NCI-H2196 (cell line): Measurements from ENCODE around the gene OPA3.
A peak's percentile ranks its signal among the peaks of the same experiment; 100 is the strongest.
"Not testable (repeated sequence)": the region's sequence is repeated elsewhere in the genome, so short reads cannot be mapped to it uniquely, and the experiment has no call there.

Experiments used
- DNase-seq: peaks from one replicate; lab custom pipeline; 2025; ENCODE audit not compliant: unreplicated experiment; lab: John Stamatoyannopoulos, UW

Gene OPA3

GRCh38 chr19:45523642-45524256, 60.9 kb downstream of the OPA3 start:
- peak; percentile 86 for DNase-seq

- no peak for DNase-seq
Observed at GRCh38 chr19:45522010-45522941, 62.3 kb downstream of the OPA3 start.

GRCh38 chr19:45518469-45518826, 66.2 kb downstream of the OPA3 start:
- DNase-seq: no peak

GRCh38 chr19:45517641-45518468, 66.7 kb downstream of the OPA3 start:
- DNase-seq: no peak

- DNase-seq: no peak
Observed at GRCh38 chr19:45517238-45517637, 67.4 kb downstream of the OPA3 start.

- no peak for DNase-seq
Observed at GRCh38 chr19:45515807-45516401, 68.7 kb downstream of the OPA3 start.

GRCh38 chr19:45515081-45515624, 69.4 kb downstream of the OPA3 start:
- DNase-seq: no peak

GRCh38 chr19:45514376-45515051, 70.1 kb downstream of the OPA3 start:
- peak; percentile 22 for DNase-seq

GRCh38 chr19:45512881-45513483, 71.6 kb downstream of the OPA3 start:
- DNase-seq: no peak

GRCh38 chr19:45511074-45511473, 73.5 kb downstream of the OPA3 start:
- no peak for DNase-seq

GRCh38 chr19:45510352-45510751, 74.2 kb downstream of the OPA3 start:
- DNase-seq: not testable (repeated sequence)

- DNase-seq: no peak
Observed at GRCh38 chr19:45509692-45510015, 74.9 kb downstream of the OPA3 start.

GRCh38 chr19:45508861-45509691, 75.5 kb downstream of the OPA3 start:
- DNase-seq: peak; percentile 70

GRCh38 chr19:45508417-45508860, 76.2 kb downstream of the OPA3 start:
- peak; percentile 55 for DNase-seq

GRCh38 chr19:45507872-45508416, 76.7 kb downstream of the OPA3 start:
- DNase-seq: peak; percentile 33

GRCh38 chr19:45506989-45507871, 77.4 kb downstream of the OPA3 start, which contains the start of gene VASP:
TSS of gene VASP (plus strand) at chr19:45507479. CDS start at chr19:45507772, 293 bp downstream.
- peak; percentile 85 for DNase-seq

- peak; percentile 93 for DNase-seq
Observed at GRCh38 chr19:45506246-45506988, 78.2 kb downstream of the OPA3 start.
